ENCODE results near the gene NKG7.

The NKG7 gene

DNA sequence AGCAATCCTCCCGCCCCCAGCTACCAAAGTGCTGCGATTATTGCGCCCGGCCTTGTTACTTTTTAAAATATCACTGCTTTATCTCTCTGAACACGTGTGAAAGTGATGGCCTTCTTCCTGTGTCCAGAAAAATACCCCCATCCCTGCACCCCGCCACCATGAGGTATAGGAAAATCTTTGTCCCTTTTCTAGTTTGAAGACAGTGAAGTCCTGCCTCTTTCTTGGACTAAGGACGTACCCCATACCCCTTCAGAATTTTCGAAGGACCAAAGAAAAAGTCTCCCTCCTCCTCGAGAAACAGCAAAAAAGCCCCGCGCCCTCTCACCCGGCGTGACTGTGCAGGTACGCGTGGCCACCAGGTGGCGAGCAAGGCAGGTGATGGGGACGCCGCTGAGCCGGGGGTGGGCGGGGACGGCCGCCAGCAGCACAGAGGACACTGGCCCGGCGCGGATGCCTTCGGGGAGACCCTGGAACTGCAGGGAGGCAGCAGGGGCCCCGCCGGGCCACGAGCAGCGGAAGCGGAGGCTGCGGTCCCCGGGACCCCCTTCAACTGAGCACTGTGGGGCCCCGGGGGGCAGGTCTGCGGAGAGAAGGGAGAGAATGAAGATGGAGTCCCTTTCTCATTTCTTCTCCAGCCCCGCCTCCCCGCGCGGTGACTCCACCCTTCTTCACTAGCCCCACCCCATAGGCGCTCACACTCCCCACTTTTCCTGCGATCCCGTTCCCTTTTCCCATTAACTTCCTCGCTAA lies 33.7 kb downstream of the NKG7 start:
- TF ChIP-seq, protein P1, sequence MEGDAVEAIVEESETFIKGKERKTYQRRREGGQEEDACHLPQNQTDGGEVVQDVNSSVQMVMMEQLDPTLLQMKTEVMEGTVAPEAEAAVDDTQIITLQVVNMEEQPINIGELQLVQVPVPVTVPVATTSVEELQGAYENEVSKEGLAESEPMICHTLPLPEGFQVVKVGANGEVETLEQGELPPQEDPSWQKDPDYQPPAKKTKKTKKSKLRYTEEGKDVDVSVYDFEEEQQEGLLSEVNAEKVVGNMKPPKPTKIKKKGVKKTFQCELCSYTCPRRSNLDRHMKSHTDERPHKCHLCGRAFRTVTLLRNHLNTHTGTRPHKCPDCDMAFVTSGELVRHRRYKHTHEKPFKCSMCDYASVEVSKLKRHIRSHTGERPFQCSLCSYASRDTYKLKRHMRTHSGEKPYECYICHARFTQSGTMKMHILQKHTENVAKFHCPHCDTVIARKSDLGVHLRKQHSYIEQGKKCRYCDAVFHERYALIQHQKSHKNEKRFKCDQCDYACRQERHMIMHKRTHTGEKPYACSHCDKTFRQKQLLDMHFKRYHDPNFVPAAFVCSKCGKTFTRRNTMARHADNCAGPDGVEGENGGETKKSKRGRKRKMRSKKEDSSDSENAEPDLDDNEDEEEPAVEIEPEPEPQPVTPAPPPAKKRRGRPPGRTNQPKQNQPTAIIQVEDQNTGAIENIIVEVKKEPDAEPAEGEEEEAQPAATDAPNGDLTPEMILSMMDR (IDR thresholded peaks at IDR 0.05; ENCODE audit: borderline replicate concordance, control extremely low read depth, extremely low read depth, insufficient read depth, missing control alignments): peak; percentile 93
- in situ Hi-C loops (cut with MboI; ENCODE audit: low sequenced_read_pairs, unreplicated experiment): loop anchor here (25.0 kb wide), 1 partner anchor 324 kb away; no protein-coding TSS in a partner anchor
- peak; percentile 95 for DNase-seq (ENCODE audit: low spot score)

DNA sequence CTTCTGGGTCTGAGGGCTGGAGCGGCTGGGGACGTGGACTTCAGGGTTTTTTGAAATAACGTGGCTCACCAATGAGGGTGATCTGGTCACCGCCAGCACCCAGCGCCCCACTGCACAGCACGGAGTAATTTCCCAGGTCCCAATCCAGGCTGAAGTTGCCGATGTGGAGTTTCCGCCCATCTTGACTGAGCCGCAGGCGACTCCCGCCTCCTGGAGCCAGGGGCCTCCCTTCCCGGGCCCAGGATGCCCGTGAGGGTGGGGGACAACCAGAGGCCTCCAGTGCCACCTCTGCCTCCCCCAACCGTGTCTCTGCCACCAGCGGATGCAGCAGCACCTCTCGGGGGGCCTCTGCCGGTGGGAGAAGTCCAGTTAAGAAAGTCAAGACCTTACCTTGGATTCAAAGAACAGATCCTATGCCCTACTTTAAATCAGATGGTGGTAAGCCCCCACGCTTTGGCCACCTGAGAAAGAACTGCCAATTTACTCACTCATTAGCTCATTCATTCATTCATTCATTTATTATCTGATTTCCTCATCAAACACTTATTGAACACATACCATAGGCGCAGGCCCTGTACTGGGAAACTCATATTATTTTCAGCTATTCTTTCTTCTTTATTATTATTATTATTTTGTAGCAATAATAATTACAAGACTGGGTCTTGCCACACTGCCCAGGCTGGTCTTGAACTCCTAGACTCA lies 34.4 kb downstream of the NKG7 start:
- in situ Hi-C loops (cut with MboI; ENCODE audit: low sequenced_read_pairs, unreplicated experiment): loop anchor here (25.0 kb wide), 1 partner anchor 324 kb away; no protein-coding TSS in a partner anchor
- TF ChIP-seq, protein P1 (IDR thresholded peaks at IDR 0.05; ENCODE audit: borderline replicate concordance, control extremely low read depth, extremely low read depth, insufficient read depth, missing control alignments): no peak
- no peak for DNase-seq (ENCODE audit: low spot score)

DNA sequence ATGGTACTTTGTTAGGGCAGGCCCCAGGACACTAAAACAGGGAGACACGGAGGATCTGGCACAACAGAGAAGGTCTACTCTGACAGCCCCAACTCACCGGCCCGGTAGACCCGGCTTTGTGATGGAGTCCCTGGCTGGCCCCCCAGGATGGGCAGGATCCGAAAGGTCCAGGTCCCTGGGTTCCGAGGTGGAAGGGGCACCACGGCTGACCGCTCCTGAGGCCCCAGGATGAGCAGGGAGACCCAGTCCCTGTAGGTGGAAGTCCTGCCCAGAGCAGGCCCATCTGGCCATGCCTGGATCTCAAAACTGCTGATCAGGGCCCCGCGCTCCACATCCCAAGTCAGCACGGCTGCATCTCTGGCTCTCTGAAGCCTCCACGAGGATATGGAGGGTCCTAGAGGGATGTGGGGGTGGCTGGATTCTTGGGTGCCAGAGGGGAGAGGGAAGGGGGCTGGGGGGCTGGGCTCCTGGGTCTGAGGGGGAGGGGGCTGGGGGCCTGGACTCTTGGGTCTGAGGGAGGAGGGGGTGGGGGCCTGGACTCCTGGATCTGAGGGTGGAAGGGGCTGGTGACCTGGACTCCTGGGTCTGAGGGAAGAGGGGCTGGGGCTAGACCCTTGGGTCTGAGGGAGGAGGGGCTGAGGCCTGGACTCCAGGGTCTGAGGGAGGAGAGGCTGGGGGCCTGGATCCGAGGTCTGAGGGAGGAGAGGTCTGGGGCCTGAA lies 35.2 kb downstream of the NKG7 start:
- TF ChIP-seq, protein P1 (IDR thresholded peaks at IDR 0.05; ENCODE audit: borderline replicate concordance, control extremely low read depth, extremely low read depth, insufficient read depth, missing control alignments): no peak
- no peak for DNase-seq (ENCODE audit: low spot score)
- in situ Hi-C loops (cut with MboI; ENCODE audit: low sequenced_read_pairs, unreplicated experiment): loop anchor here (25.0 kb wide), 1 partner anchor 325 kb away; no protein-coding TSS in a partner anchor

DNA sequence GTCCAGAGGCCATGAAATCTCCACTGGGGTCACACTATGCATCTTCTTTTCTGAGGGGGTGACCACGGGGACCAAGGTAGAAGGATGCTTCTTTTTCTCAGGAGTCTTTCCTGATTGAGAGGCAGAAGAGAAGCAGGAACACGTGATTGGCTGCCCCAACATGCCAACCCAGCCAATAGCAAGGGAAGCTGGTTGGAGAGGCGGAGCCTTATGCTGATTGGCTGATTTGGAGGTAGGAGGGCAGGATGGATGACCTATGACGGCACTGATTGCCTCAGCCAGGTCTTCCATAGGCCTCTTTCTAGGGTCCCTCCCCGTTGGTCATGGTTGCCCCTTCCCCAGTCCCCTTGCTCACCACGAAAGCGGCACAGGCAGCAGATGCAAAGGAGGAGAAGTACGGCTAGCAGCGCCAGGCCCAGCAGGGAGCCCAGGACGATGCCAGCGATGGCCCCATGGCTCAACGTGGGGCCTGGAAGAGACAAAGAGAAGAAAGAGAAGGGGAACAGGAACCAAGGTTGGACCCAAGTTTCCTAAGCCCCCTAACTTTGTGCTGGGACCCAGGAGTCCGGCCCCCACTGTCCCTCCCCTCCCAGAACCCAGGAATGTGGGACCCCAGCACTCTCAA lies 38.5 kb downstream of the NKG7 start:
- TF ChIP-seq, protein P1 (IDR thresholded peaks at IDR 0.05; ENCODE audit: borderline replicate concordance, control extremely low read depth, extremely low read depth, insufficient read depth, missing control alignments): no peak
- no peak for DNase-seq (ENCODE audit: low spot score)
- in situ Hi-C loops (cut with MboI; ENCODE audit: low sequenced_read_pairs, unreplicated experiment): loop anchor here (25.0 kb wide), 1 partner anchor 328 kb away; no protein-coding TSS in a partner anchor

DNA sequence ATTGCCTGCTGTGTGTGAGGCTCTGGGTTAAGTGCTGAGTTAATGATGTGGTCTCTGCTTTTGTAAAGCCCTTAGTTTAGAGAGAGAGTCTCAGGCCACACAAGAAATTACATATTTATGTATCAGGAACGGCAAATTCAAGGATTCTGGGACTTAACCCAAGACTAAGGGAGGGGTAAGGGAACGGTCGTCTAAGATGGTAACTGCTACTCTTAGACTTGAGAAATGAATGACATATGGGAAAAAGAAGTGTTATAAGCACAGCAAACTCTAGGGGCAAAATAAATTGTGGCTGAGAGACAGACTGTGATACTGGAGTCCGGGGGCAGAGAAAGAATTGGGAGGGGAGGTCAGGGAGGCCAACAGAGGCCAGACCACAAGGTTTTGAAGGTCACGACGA lies 40.7 kb downstream of the NKG7 start:
- TF ChIP-seq, protein P1 (IDR thresholded peaks at IDR 0.05; ENCODE audit: borderline replicate concordance, control extremely low read depth, extremely low read depth, insufficient read depth, missing control alignments): no peak
- DNase-seq (ENCODE audit: low spot score): no peak
- in situ Hi-C loops (cut with MboI; ENCODE audit: low sequenced_read_pairs, unreplicated experiment): loop anchor here (25.0 kb wide), 1 partner anchor 331 kb away; no protein-coding TSS in a partner anchor

DNA sequence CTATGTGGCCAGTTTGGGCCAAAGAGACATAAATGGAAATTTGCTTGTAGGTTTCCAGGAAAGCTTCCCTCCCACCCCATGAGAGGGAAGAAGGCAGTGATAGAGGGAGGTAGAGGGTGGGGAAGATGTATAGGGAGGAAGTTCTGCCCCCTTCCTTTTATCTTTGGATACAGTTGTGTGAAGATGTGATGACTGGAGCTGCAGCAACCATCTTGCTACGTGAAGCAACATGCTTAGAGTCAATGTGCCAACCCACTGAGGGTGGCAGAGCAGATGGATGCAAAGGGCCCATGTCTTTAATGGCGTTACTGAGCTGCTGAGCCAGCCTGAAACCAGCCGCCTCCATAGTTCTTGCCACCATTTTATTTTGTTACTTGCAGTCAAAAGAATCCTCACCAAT lies 41.3 kb downstream of the NKG7 start:
- in situ Hi-C loops (cut with MboI; ENCODE audit: low sequenced_read_pairs, unreplicated experiment): loop anchor here (25.0 kb wide), 1 partner anchor 331 kb away; no protein-coding TSS in a partner anchor
- TF ChIP-seq, protein P1 (IDR thresholded peaks at IDR 0.05; ENCODE audit: borderline replicate concordance, control extremely low read depth, extremely low read depth, insufficient read depth, missing control alignments): no peak
- no peak for DNase-seq (ENCODE audit: low spot score)

Measured in GM13976 (cell line).